HL-60 (cell line): ENCODE results near the gene CLSTN3.

Experiments
- DNase-seq, 2 experiments: peaks; one replicate each; pipeline ENCODE4 v3.0.0-alpha.2; 2010 to 2020; ENCODE audit warnings: low read depth in 1 of 2, low spot score in 1 of 2
- H3K27ac ChIP-seq: fragments of 250-450 bp; sonication (Bioruptor Pico); replicated peaks from 2 replicates; pipeline ENCODE4 v1.5.1; 2020; ENCODE audit warnings: mild to moderate bottlenecking, moderate library complexity
- H3K27me3 ChIP-seq: fragments of 250-450 bp; sonication (Bioruptor Pico); 2 replicates; pipeline ENCODE4 v1.5.1; 2021; ENCODE audit warnings: mild to moderate bottlenecking, moderate library complexity; ENCODE audit not compliant: insufficient read depth, poor library complexity, severe bottlenecking
- H3K4me3 ChIP-seq: replicated peaks from 2 replicates; pipeline ENCODE4 v1.5.1; 2011; ENCODE audit warnings: mild to moderate bottlenecking, control low read depth, low read length; ENCODE audit not compliant: insufficient read depth
- CTCF ChIP-seq: IDR thresholded peaks from one replicate; pipeline ENCODE4 v1.5.1; 2011; ENCODE audit warnings: low read length, control low read depth, inconsistent platforms; ENCODE audit not compliant: insufficient read depth
- GABPA ChIP-seq: IDR thresholded peaks from 2 replicates; pipeline ENCODE4 v1.6.1; 2012; ENCODE audit warnings: low read depth
- POLR2AphosphoS5 ChIP-seq: IDR thresholded peaks from 2 replicates; pipeline ENCODE4 v1.6.1; 2012; ENCODE audit warnings: low read depth
- REST ChIP-seq: IDR thresholded peaks from 2 replicates; pipeline ENCODE4 v1.6.1; 2012; ENCODE audit warnings: low read depth; ENCODE audit not compliant: insufficient replicate concordance
- SPI1 ChIP-seq: IDR thresholded peaks from 2 replicates; pipeline ENCODE4 v1.6.1; 2012; ENCODE audit warnings: low read depth, mild to moderate bottlenecking, borderline replicate concordance

CLSTN3 gene

GRCh38 chr12:7123806-7124522 is 6.2 kb upstream of the CLSTN3 start:
- no peak for TF ChIP-seq POLR2AphosphoS5
- TF ChIP-seq GABPA: no peak
- TF ChIP-seq CTCF: no peak
- TF ChIP-seq SPI1: no peak
- no peak for TF ChIP-seq REST
- no peak for DNase-seq
- Histone ChIP-seq H3K27ac (no peak overlapping the region), H3K27me3 (peaks cover 6% of the 10 kb centered on the region), H3K4me3 (no peak overlapping the region)

GRCh38 chr12:7125632-7126227 is 4.4 kb upstream of the CLSTN3 start:
- H3K4me3 ChIP-seq: no peak overlapping the region
- DNase-seq: no peak
- H3K27me3 ChIP-seq: peaks cover 22% of the 10 kb centered on the region
- TF ChIP-seq SPI1 (no peak), CTCF (no peak), GABPA (no peak), REST (no peak), POLR2AphosphoS5 (no peak)
- H3K27ac ChIP-seq: no peak overlapping the region

GRCh38 chr12:7127916-7128626 is 2.1 kb upstream of the CLSTN3 start:
- no peak for DNase-seq
- Histone ChIP-seq H3K4me3 (no peak overlapping the region), H3K27me3 (peaks cover 33% of the 10 kb centered on the region), H3K27ac (no peak overlapping the region)
- TF ChIP-seq POLR2AphosphoS5 (no peak), GABPA (no peak), REST (no peak), CTCF (no peak), SPI1 (no peak)
